ENCODE measurements around the gene FCAMR. TPM values are rescaled to one million over a fixed set of nuclear protein-coding genes. Genes with fewer than 3 reads are reported as not detected.

Gene FCAMR
- total and polyA plus RNA-seq, 2 of the 4 experiments (the other 2 are of a cell fraction), result not detected

DNA sequence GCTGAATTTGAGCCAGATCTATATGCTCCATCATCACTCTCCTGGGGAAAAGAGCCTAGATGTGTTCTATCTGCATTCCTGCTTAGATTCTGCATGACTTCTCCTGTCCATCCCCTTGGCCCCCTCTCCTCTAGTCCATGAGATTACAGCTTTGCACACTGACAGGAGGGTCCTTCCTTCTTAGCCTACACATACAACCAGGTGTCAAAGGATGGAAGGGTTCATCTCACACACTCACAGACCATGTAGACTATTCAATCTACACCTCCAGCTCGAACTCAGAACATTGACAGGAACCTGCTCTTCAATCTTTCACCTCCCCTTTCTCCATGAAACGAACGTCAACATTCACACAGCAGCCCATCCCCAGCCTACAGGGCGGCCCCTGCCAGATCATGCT is 48.4 kb upstream of the FCAMR start:
- no peaks in the 10 kb centered on the region for H3K36me3 ChIP-seq (ENCODE audit: control insufficient read depth, insufficient read depth, low read length)
- no peaks in the 10 kb centered on the region; the same call in 1 of the 2 replicates for H3K4me1 ChIP-seq (ENCODE audit: control insufficient read depth, insufficient read depth, low read length)
- intact Hi-C loops (cut with micrococcal nuclease), result no loop called here
- WGBS, 2 experiments (ENCODE audit: extremely low coverage in 2 of 2, insufficient read length in 1 of 2), result no CpG with 5 or more reads among the region's 4 CpGs
- no peak overlapping the region for H3K23ac ChIP-seq (ENCODE audit: low read depth, low read length)
- H3K18ac ChIP-seq (ENCODE audit: low read depth, low read length), result no peak overlapping the region
- H4K5ac ChIP-seq (ENCODE audit: low read depth, low read length), result no peak overlapping the region
- H3K4me3 ChIP-seq (ENCODE audit: insufficient read depth, low read depth, low read length), result no peak overlapping the region
- no peak overlapping the region for H3K9ac ChIP-seq (ENCODE audit: low read depth, low read length)
- H3K27ac ChIP-seq (ENCODE audit: insufficient read depth, low read length), result no peak overlapping the region
- no peaks in the 10 kb centered on the region for H3K79me1 ChIP-seq (ENCODE audit: low read depth in 1 of 2, low read length in 2 of 2)
- ChIA-PET CTCF (no interaction called here), POLR2A (ENCODE audit: unreplicated experiment) (no interaction called here)
- H2BK15ac ChIP-seq (ENCODE audit: low read depth, low read length), result no peak overlapping the region
- no peak overlapping the region for H2BK20ac ChIP-seq (ENCODE audit: low read depth, low read length)
- no peak for ATAC-seq (ENCODE audit: low read depth)
- in situ Hi-C loops (cut with MboI; ENCODE audit: low sequenced_read_pairs), result no loop called here
- H4K91ac ChIP-seq (ENCODE audit: insufficient read depth, low read depth, low read length), result no peak overlapping the region
- no peak overlapping the region for H3K56ac ChIP-seq (ENCODE audit: extremely low read depth, insufficient read depth, low read length)
- H4K8ac ChIP-seq (ENCODE audit: low read depth in 2 of 2, low read length in 2 of 2), result no peak overlapping the region
- H4K20me1 ChIP-seq (ENCODE audit: insufficient read depth, low read length), result no peaks in the 10 kb centered on the region
- TF ChIP-seq POLR2A (IDR thresholded peaks at IDR 0.05; ENCODE audit: low read depth, low read length) (no peak), MAZ (IDR thresholded peaks at IDR 0.05; ENCODE audit: borderline replicate concordance, low read depth, low read length) (no peak), SMC3 (IDR thresholded peaks at IDR 0.05; ENCODE audit: low read depth, low read length) (no peak), RCOR1 (IDR thresholded peaks at IDR 0.05; ENCODE audit: insufficient replicate concordance, low read length) (no peak), MAFK (IDR thresholded peaks at IDR 0.05; ENCODE audit: low read depth, low read length) (no peak), BHLHE40 (IDR thresholded peaks at IDR 0.05; ENCODE audit: low read depth, low read length) (no peak), RFX5 (IDR thresholded peaks at IDR 0.05; ENCODE audit: low read depth, low read length) (no peak), MXI1 (IDR thresholded peaks at IDR 0.05; ENCODE audit: borderline replicate concordance, low read depth, low read length) (no peak), NFE2L2 (IDR thresholded peaks at IDR 0.05; ENCODE audit: low read depth, low read length) (no peak), FOS (IDR thresholded peaks at IDR 0.05; ENCODE audit: low read depth, low read length) (no peak), RAD21 (IDR thresholded peaks at IDR 0.05; ENCODE audit: low read length) (no peak), CHD1 (IDR thresholded peaks at IDR 0.05; ENCODE audit: low read depth, low read length) (no peak), CEBPB (IDR thresholded peaks at IDR 0.05; ENCODE audit: low read depth, low read length) (no peak)
- TF ChIP-seq, protein P1, sequence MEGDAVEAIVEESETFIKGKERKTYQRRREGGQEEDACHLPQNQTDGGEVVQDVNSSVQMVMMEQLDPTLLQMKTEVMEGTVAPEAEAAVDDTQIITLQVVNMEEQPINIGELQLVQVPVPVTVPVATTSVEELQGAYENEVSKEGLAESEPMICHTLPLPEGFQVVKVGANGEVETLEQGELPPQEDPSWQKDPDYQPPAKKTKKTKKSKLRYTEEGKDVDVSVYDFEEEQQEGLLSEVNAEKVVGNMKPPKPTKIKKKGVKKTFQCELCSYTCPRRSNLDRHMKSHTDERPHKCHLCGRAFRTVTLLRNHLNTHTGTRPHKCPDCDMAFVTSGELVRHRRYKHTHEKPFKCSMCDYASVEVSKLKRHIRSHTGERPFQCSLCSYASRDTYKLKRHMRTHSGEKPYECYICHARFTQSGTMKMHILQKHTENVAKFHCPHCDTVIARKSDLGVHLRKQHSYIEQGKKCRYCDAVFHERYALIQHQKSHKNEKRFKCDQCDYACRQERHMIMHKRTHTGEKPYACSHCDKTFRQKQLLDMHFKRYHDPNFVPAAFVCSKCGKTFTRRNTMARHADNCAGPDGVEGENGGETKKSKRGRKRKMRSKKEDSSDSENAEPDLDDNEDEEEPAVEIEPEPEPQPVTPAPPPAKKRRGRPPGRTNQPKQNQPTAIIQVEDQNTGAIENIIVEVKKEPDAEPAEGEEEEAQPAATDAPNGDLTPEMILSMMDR (conservative IDR thresholded peaks at IDR 0.05; ENCODE audit: low read depth, low read length), result no peak
- TF ChIP-seq, protein P2, sequence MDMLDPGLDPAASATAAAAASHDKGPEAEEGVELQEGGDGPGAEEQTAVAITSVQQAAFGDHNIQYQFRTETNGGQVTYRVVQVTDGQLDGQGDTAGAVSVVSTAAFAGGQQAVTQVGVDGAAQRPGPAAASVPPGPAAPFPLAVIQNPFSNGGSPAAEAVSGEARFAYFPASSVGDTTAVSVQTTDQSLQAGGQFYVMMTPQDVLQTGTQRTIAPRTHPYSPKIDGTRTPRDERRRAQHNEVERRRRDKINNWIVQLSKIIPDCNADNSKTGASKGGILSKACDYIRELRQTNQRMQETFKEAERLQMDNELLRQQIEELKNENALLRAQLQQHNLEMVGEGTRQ (IDR thresholded peaks at IDR 0.05; ENCODE audit: low read depth, low read length), result no peak
- TF ChIP-seq, protein P3, sequence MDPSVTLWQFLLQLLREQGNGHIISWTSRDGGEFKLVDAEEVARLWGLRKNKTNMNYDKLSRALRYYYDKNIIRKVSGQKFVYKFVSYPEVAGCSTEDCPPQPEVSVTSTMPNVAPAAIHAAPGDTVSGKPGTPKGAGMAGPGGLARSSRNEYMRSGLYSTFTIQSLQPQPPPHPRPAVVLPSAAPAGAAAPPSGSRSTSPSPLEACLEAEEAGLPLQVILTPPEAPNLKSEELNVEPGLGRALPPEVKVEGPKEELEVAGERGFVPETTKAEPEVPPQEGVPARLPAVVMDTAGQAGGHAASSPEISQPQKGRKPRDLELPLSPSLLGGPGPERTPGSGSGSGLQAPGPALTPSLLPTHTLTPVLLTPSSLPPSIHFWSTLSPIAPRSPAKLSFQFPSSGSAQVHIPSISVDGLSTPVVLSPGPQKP (IDR thresholded peaks at IDR 0.05; ENCODE audit: borderline replicate concordance, low read depth, low read length), result no peak
- H3K9me3 ChIP-seq (ENCODE audit: control insufficient read depth, insufficient read depth, low read length), result no peaks in the 10 kb centered on the region
- H2BK120ac ChIP-seq (ENCODE audit: low read depth, low read length), result no peak overlapping the region
- H2AFZ ChIP-seq (replicated peaks; ENCODE audit: low read length, poor library complexity), result no peak overlapping the region
- H3K9me1 ChIP-seq (ENCODE audit: insufficient read depth, low read length), result peaks cover 14% of the 10 kb centered on the region
- peaks cover 2% of the 10 kb centered on the region; the same call in 1 of the 2 replicates for H3K27me3 ChIP-seq (ENCODE audit: control insufficient read depth, insufficient read depth, low read length)
- H3K4me2 ChIP-seq (ENCODE audit: low read depth, low read length), result no peak overlapping the region
- H2BK5ac ChIP-seq (ENCODE audit: low read depth, low read length, poor library complexity, severe bottlenecking), result no peak overlapping the region
- BruUV-seq (replicated peaks), result no TSS peak
- H3K14ac ChIP-seq (replicated peaks; ENCODE audit: low read depth, low read length), result no peak overlapping the region
- DNase-seq, result no peak
- H3K4ac ChIP-seq (ENCODE audit: low read depth, low read length), result no peak overlapping the region
- H2AK9ac ChIP-seq (replicated peaks; ENCODE audit: low read depth, low read length, poor library complexity), result no peak overlapping the region
- dilution Hi-C loops (cut with HindIII; ENCODE audit: low sequenced_read_pairs, unreplicated experiment), result no loop called here
- no peak overlapping the region for H2AK5ac ChIP-seq (ENCODE audit: low read depth, low read length)

All from IMR-90 (cell line).